Gastroesophageal sphincter (tissue), 4 donors: ENCODE results near the gene PARD3. TPM values are rescaled to one million over a fixed set of nuclear protein-coding genes. Genes with fewer than 3 reads are reported as not detected.

Experiments
- ATAC-seq: fragments of 150-250 bp; one replicate; pipeline ENCODE4 v1.9.1; 2016; ENCODE audit warnings: mild to moderate bottlenecking, moderate library complexity
- H3K27ac ChIP-seq, 4 donors: fragments of 200-600 bp; sonication (generic) in 3 of 4; 1 replicate in 3 of 4; 2 replicates in 1 of 4; pipeline ENCODE4 v1.5.1; 2016 to 2019
- H3K27me3 ChIP-seq: fragments of 200-600 bp; sonication (generic); one replicate; pipeline ENCODE4 v1.5.1; 2019
- H3K36me3 ChIP-seq, 2 donors: fragments of 200-600 bp; sonication (generic); one replicate each; pipeline ENCODE4 v1.5.1; 2019; ENCODE audit warnings: control low read depth in 1 of 2
- H3K4me1 ChIP-seq, 3 donors: fragments of 200-600 bp; sonication (generic); 1 replicate in 2 of 3; 2 replicates in 1 of 3; pipeline ENCODE4 v1.5.1; 2016 to 2019; ENCODE audit warnings: control low read depth in 2 of 3
- H3K4me3 ChIP-seq, 2 donors: fragments of 200-600 bp; sonication (generic); one replicate each; pipeline ENCODE4 v1.5.1; 2019; ENCODE audit warnings: mild to moderate bottlenecking in 1 of 2, moderate library complexity in 1 of 2
- H3K9me3 ChIP-seq, 3 donors: fragments of 200-600 bp; sonication (generic); one replicate each; pipeline ENCODE4 v1.5.1; 2017 to 2019; ENCODE audit warnings: control low read depth in 2 of 3
- CTCF ChIP-seq, 4 experiments: fragments of 200-600 bp in 2 of 4; fragments of 450-650 bp in 2 of 4; sonication (generic) in 1 of 4; IDR thresholded peaks; one replicate each; pipeline ENCODE4 v1.5.1; 2017 to 2019; ENCODE audit warnings: antibody characterized with exemption in 4 of 4, mild to moderate bottlenecking in 2 of 4, moderate library complexity in 2 of 4
- EP300 ChIP-seq: sonication (generic); formaldehyde crosslinking; IDR thresholded peaks from one replicate; pipeline ENCODE4 v1.6.1; 2017; ENCODE audit warnings: antibody characterized with exemption, mild to moderate bottlenecking
- POLR2A ChIP-seq, 2 donors: fragments of 450-650 bp; IDR thresholded peaks; one replicate each; pipeline ENCODE4 v1.6.1; 2017; ENCODE audit warnings: antibody characterized with exemption in 2 of 2, mild to moderate bottlenecking in 2 of 2, moderate library complexity in 1 of 2
- POLR2AphosphoS5 ChIP-seq: sonication (generic); formaldehyde crosslinking; IDR thresholded peaks from one replicate; pipeline ENCODE4 v1.6.1; 2017; ENCODE audit warnings: antibody characterized with exemption
- WGBS, 2 donors: methylation state at CpG; one replicate each; pipeline ENCODE4 v1.1.5; 2018; ENCODE audit warnings: low coverage in 1 of 2; 5-methylcytosine and 5-hydroxymethylcytosine counted together
- total RNA-seq, 4 donors: library from RNA; depleted of rRNA; stranded (reverse); fragments of >200 nt; gene quantifications; one replicate each; pipeline ENCODE4 v1.1.0, GENCODE V29; 2016

PARD3 gene
- total RNA-seq, 4 donors from 2014 or later, result 101 to 127 (median 115) TPM

- Histone ChIP-seq H3K9me3 (no peaks in the 10 kb centered on the region), H3K36me3 (no peaks in the 10 kb centered on the region), H3K4me3 (no peak overlapping the region), H3K4me1 (peaks cover 0 to 84% (median 26%) of the 10 kb centered on the region in 3 donors), H3K27me3 (no peaks in the 10 kb centered on the region), H3K27ac (peak overlapping the region in 2 of 4 donors; percentile 23 to 41)
- no peak for ATAC-seq
- TF ChIP-seq EP300 (no peak), POLR2A (IDR thresholded peaks at IDR 0.05) (no peak), POLR2AphosphoS5 (no peak), CTCF (IDR thresholded peaks at IDR 0.05) (no peak)
- 25 to 56% methylated on average over 2 to 3 of the region's 3 CpGs for WGBS, 2 donors
Measured at GRCh38 chr10:34706147-34706546, 108.9 kb downstream of the PARD3 start.

GRCh38 chr10:34705563-34705962, 109.5 kb downstream of the PARD3 start:
- H3K4me1 ChIP-seq, result peaks cover 0 to 78% (median 22%) of the 10 kb centered on the region in 3 donors
- no peaks in the 10 kb centered on the region for H3K9me3 ChIP-seq
- no peaks in the 10 kb centered on the region for H3K27me3 ChIP-seq
- TF ChIP-seq EP300, result no peak
- TF ChIP-seq CTCF (IDR thresholded peaks at IDR 0.05), result no peak
- no peak for TF ChIP-seq POLR2AphosphoS5
- TF ChIP-seq POLR2A (IDR thresholded peaks at IDR 0.05), result no peak
- peak overlapping the region in 2 of 4 donors; percentile 23 to 41 for H3K27ac ChIP-seq
- no peak for ATAC-seq
- H3K36me3 ChIP-seq, result no peaks in the 10 kb centered on the region
- H3K4me3 ChIP-seq, result no peak overlapping the region
- WGBS, 2 donors, result 67% methylated on average over 1 of the region's 1 CpG; no CpG with 5 or more reads in 1 of the 2 donors

GRCh38 chr10:34704526-34705184, 110.4 kb downstream of the PARD3 start:
- H3K36me3 ChIP-seq, result no peaks in the 10 kb centered on the region
- no peak for ATAC-seq

GRCh38 chr10:34702982-34703381, 112.1 kb downstream of the PARD3 start:
- no peak for TF ChIP-seq CTCF (IDR thresholded peaks at IDR 0.05)
- TF ChIP-seq POLR2A (IDR thresholded peaks at IDR 0.05), result no peak
- TF ChIP-seq EP300, result no peak
- no peak for TF ChIP-seq POLR2AphosphoS5
- Histone ChIP-seq H3K27me3 (no peaks in the 10 kb centered on the region), H3K27ac (peak overlapping the region in 3 of 4 donors; percentile 5 to 16 (median 15)), H3K4me1 (peaks cover 0 to 81% (median 27%) of the 10 kb centered on the region in 3 donors), H3K9me3 (no peaks in the 10 kb centered on the region), H3K36me3 (no peaks in the 10 kb centered on the region), H3K4me3 (no peak overlapping the region)
- WGBS, 2 donors, result 20 to 62% methylated on average over 1 to 2 of the region's 2 CpGs
- ATAC-seq, result no peak

More at GRCh38 chr10:34704526-34705184, 110.4 kb downstream of the PARD3 start:
- Histone ChIP-seq H3K4me3 (no peak overlapping the region), H3K4me1 (peaks cover 0 to 72% (median 22%) of the 10 kb centered on the region in 3 donors), H3K27ac (peak overlapping the region in 2 of 4 donors; percentile 16 to 44), H3K27me3 (no peaks in the 10 kb centered on the region), H3K9me3 (no peaks in the 10 kb centered on the region)
- 19 to 20% methylated on average over 2 of the region's 2 CpGs for WGBS, 2 donors
- no peak for TF ChIP-seq POLR2A (IDR thresholded peaks at IDR 0.05)
- TF ChIP-seq CTCF (IDR thresholded peaks at IDR 0.05), result no peak
- TF ChIP-seq EP300, result no peak
- TF ChIP-seq POLR2AphosphoS5, result no peak
